Measurements from ENCODE around the gene CYBC1.

Gene CYBC1

DNA sequence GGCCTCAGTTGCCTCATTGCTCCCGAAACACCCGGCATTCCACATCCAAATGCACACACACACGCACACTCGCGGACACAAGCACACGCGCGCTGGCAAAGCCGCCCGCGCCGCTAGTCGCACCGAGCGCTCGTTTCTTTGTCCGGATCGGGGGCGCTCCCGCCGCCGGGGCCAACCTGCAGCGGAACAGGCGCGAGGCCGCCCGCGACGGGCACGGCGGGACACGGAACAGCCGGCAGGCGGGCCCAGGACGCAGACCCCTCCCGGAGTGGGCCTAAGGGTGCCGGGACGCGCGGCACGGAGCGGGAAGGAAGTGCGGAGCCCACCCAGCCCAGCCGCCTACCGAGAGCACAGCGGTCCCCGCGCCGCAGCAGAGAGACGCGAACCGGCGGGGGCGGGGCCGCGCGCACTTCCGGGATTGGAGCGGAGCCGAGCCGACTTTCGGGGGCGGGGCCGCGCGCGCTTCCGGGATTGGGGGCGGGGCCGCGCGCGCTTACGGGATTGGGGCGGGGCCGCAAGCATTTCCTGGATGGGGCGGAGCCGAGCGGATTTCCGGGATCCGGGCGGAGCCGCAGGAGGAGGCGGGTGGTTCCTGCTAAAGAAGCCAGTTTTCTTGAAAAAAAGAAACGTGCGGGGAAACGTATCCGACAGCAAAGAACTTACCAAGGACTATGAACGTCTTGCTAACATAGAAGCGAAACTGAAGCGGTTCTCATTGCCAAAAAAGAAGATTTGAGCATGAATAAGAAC, at the start of gene CYBC1:
TSS of gene CYBC1 (minus strand) at position 396 of the 750 bp plus-strand sequence. CDS start 1,498 bp downstream, outside the sequence.
- DNase-seq = peak; percentile 94

- DNase-seq = peak; percentile 55
Measured at GRCh38 chr17:82497483-82498405, 47.2 kb upstream of the CYBC1 start.

GRCh38 chr17:82496529-82497434, 46.2 kb upstream of the CYBC1 start:
- peak; percentile 90 for DNase-seq

GRCh38 chr17:82495844-82496528, 45.4 kb upstream of the CYBC1 start:
- no peak for DNase-seq

- peak; percentile 84 for DNase-seq
Measured at GRCh38 chr17:82494236-82495055, 43.9 kb upstream of the CYBC1 start.

DNA sequence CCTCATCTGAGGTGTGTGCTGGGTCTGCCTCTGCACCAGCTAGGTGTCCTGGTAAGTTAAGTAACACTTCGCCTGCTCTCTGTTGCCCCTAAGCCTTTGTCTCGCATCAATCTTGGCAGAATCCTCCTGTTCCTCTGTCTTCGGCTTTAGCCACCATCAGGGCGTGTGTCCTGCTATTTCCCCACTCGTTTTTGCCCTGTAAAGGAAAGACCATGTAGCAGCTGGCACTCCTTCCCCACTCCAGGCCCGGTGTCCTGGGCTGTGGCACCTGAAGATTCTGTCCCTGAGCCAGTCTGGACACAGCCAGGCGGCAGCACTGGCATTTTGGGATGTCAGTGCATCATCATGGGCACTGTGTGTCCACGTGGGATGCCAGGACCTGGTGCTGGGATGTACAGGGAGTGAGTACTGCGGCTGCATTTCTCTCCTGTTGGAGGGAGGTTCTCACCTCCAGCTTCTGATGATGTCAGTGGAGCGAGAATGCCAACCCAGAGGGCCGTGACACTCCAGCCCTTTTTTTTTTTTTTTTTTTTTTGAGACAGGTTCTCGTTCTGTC, 42.8 kb upstream of the CYBC1 start:
- DNase-seq = no peak

GRCh38 chr17:82492643-82493225, 42.2 kb upstream of the CYBC1 start:
- no peak for DNase-seq

DNA sequence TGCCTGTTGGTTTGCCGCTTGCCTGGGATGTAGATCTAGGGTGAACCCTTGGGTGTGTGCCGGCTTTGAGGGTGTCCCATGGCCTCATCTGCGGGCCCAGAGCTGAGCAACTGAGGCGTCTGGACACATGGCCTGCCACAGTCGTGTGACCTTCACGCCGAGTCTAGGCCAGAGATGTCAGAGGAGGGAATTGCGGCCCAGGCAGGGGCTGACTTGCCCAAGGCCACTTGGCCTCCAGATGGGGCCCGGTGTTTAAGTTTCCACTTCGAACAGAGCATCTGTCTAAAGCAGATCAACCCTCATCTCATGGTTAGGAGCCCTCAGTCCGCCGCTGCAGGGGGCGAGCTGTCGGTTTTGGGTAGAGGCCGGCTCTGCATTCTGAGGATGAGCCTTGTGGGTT, 41.0 kb upstream of the CYBC1 start:
- no peak for DNase-seq

- DNase-seq = no peak
Measured at GRCh38 chr17:82491196-82491530, 40.6 kb upstream of the CYBC1 start.

DNA sequence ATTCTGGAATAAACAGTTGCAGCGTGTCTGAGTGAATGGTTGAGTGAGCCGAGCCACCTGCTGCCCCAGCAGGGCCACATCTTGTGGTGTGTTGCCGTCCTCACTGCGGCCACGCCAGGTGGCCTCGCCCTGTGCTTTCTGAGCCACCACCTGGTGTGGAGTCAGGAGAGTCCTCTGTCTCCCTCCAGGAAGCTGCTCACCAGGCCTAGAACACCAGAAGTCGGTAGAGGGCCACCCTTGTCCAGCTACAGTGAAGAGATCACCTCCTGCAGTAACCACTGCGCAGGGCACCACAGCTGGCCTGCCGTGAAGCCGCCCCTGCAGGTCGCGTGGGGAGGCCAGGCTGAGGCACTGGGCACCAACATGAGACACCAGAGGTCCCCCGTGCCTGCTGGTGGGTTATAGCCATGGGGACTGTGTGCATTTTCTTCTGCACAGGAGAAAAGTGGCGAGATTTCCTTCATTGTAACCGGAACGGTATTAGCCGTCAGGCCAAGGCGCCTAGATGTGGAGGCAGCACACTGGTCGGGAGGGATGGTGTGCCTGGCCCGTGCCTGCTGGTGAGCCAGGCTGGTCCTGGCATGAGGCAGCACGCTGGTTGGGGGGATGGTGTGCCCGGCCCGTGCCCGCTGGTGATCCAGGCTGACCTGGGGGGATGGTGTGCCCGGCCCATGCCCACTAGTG, 40.1 kb upstream of the CYBC1 start:
- DNase-seq = no peak

DNA sequence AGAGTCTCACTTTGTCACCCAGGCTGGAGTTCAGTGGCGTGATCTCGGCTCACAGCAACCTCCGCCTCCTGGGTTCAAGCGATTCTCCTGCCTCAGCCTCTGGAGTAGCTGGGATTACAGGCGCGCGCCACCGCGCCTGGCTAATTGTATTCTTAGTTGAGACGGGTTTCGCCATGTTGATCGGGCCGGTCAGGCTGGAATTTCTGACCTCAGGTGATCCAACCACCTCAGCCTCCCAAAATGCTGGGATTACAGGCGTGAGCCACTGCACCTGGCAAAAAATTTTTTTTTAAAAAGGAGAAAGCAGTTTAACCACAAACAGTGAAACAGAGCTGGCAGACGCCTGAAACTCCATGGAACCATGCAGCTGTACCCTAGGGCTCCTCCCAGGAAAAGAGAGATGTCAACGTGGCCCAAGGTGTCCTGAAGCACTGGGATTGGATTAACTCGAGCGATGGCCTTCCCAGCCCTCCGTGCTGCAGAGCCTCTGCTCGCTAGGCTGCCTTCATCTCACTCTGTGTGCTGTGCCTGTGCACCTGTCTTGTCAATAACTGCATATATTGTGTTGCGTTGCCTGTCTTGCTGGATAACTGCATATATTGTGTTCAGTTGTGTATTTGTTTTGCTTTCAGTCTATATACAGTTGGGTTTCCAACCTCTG, 39.4 kb upstream of the CYBC1 start:
- no peak for DNase-seq

DNA sequence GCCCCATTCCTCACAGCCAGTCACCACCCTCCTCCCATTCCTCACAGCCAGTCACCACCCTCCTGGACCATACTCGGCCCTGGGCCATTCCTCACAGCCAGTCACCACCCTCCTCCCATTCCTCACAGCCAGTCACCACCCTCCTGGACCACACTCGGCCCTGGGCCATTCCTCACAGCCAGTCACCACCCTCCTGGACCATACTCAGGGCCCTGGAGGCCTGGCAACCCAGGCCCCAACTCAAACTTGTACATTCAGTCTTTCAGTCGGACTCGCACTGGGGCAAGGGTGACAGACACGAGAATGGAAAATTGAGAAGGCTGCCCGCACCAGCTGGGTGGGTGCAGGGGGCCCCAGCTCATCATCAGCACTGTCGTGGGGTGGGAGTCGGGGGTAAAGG, 38.6 kb upstream of the CYBC1 start:
- no peak for DNase-seq

- DNase-seq = no peak
Measured at GRCh38 chr17:82487910-82488309, 37.4 kb upstream of the CYBC1 start.

DNA sequence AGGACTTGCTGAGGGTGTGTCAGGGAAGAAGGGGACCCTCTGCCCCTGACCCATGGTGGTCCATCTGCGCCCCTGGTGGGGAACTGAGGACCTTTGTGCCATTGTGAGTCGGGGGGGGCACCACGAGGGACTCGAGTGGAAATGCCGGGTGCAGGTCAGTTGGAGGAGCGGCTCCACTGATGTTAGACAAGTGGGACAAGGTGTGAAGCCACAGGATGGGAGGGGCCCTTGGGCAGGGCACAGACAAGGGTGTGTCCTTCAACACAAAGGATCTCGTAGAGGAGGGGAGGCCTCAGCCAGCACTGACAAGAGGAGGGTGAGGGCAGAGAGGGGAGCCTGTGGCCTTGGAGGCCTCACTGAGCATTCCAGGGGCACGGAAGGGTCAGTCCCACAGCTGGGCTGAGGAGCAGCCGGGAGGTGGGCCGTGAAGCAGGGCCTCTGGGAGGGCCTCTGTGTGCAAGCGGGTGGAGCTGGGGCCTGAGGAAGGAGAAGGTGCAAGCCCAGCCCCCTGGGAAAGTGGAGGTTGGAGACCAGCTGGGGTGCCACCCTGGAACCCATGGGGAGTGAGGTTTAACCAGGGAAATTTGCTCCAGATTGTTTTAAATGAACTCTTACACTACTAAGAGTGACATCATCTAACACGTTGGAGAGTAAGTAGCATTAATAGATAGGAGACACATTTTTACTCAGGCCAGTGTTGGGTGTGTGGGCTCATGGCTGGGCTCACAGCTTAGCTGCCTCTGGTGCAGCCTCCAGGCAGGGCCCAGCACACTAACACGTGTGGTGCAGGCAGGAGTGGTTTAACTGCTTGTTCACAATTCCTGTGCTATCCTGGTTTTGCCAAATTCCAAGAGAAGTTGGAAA, 35.9 kb upstream of the CYBC1 start:
- no peak for DNase-seq

GRCh38 chr17:82483836-82484235, 33.3 kb upstream of the CYBC1 start:
- DNase-seq = no peak

- no peak for DNase-seq
Measured at GRCh38 chr17:82483204-82483660, 32.7 kb upstream of the CYBC1 start.

GRCh38 chr17:82480318-82480717, 29.8 kb upstream of the CYBC1 start:
- no peak for DNase-seq

GRCh38 chr17:82479602-82480001, 29.1 kb upstream of the CYBC1 start:
- no peak for DNase-seq
